ENCODE data around the gene MMP14. TPM values are rescaled to one million over a fixed set of nuclear protein-coding genes. Genes with fewer than 3 reads are reported as not detected.

Gene MMP14
- total and polyA plus RNA-seq, 2 of the 13 experiments (the other 11 are each of a cell fraction or from before 2014, with no cell fraction given), result 5.2 to 9.8 TPM

GRCh38 chr14:22794551-22794951, 41.8 kb upstream of the MMP14 start:
- Histone ChIP-seq H3K4me2 (ENCODE audit: low read depth, low read length) (no peak overlapping the region), H3K4me3 (replicated peaks in 1 of 3; ENCODE audit: insufficient read depth in 1 of 3, low read depth in 2 of 3, low read length in 3 of 3) (no peak overlapping the region), H3K36me3 (replicated peaks in 1 of 2; ENCODE audit: control insufficient read depth in 1 of 2, insufficient read depth in 2 of 2, low read length in 2 of 2) (no peaks in the 10 kb centered on the region), H3K27ac (ENCODE audit: extremely low read length, insufficient read depth, low read length) (no peak overlapping the region), H3K4me1 (ENCODE audit: insufficient read depth, low read length) (peaks cover 34% of the 10 kb centered on the region), H3K27me3 (ENCODE audit: control insufficient read depth in 1 of 2, insufficient read depth in 2 of 2, low read length in 2 of 2) (no peaks in the 10 kb centered on the region), H3K9me3 (ENCODE audit: low read length) (no peaks in the 10 kb centered on the region), H4K20me1 (ENCODE audit: insufficient read depth, low read length) (no peaks in the 10 kb centered on the region), H3K79me2 (ENCODE audit: insufficient read depth, low read length) (no peaks in the 10 kb centered on the region), H3K9ac (ENCODE audit: insufficient read depth, low read depth, low read length) (no peak overlapping the region), H2AFZ (ENCODE audit: low read length) (no peak overlapping the region)
- no peak for ATAC-seq
- in situ Hi-C loops (cut with HindIII; ENCODE audit: extremely low pct_ligation_motif_present, low pct_unique_long_range_greater_than_20kb), result no loop called here
- 83% methylated on average over 7 of the region's 7 CpGs for WGBS (ENCODE audit: low lambda C conversion rate)
- intact Hi-C loops (cut with micrococcal nuclease; ENCODE audit: unreplicated experiment), result no loop called here
- no peak for DNase-seq (ENCODE audit: low spot score)
- POLR2A ChIA-PET, result interaction anchor here (0.8 to 1.9 kb wide), 3 partner anchors 12 to 47 kb away, joined by 3 to 9 read pairs (median 3); partner anchors contain the start of gene OXA1L
- no TSS peak for BruUV-seq (replicated peaks)
- CTCF ChIA-PET (ENCODE audit: low intra/inter-chr PET ratio, low total read pairs), result no interaction called here
- no peak for FAIRE-seq
- no peak for TF ChIP-seq ZNF800 (CRISPR knock-in tag; IDR thresholded peaks at IDR 0.05)
- no peak for TF ChIP-seq HOXA9 (CRISPR knock-in tag; IDR thresholded peaks at IDR 0.05; ENCODE audit: borderline replicate concordance)
- TF ChIP-seq ZNF607 (CRISPR knock-in tag; IDR thresholded peaks at IDR 0.05; ENCODE audit: borderline replicate concordance), result no peak
- TF ChIP-seq ZNF282 (IDR thresholded peaks at IDR 0.05; ENCODE audit: partially characterized antibody), result no peak
- TF ChIP-seq POLR2AphosphoS5 (IDR thresholded peaks at IDR 0.05; ENCODE audit: low read depth, low read length), result no peak
- no peak for TF ChIP-seq ZNF451 (CRISPR knock-in tag; IDR thresholded peaks at IDR 0.05)
- TF ChIP-seq RARG (CRISPR knock-in tag; IDR thresholded peaks at IDR 0.05; ENCODE audit: low read depth), result no peak
- TF ChIP-seq ZNF710 (CRISPR knock-in tag; IDR thresholded peaks at IDR 0.05; ENCODE audit: borderline replicate concordance), result no peak
- TF ChIP-seq ZNF660 (CRISPR knock-in tag; IDR thresholded peaks at IDR 0.05; ENCODE audit: borderline replicate concordance, low read depth), result no peak
